ENCODE data around the gene ATF5.

GRCh38 chr19:49890349-49891311 lies 38.4 kb upstream of the ATF5 start:
- TF ChIP-seq EZH2 (IDR thresholded peaks at IDR 0.05; ENCODE audit: borderline replicate concordance, control insufficient read depth, low read depth, low read length) (no peak), MAX (IDR thresholded peaks at IDR 0.05; ENCODE audit: low read depth, low read length) (no peak), KAT2A (conservative IDR thresholded peaks at IDR 0.05; ENCODE audit: control insufficient read depth, low read depth, low read length) (no peak), TARDBP (IDR thresholded peaks at IDR 0.05; ENCODE audit: borderline replicate concordance) (no peak)
